C4-2B (cell line): ENCODE measurements around the gene ITGA8.
"Not testable (repeated sequence)": the region's sequence is repeated elsewhere in the genome, so short reads cannot be mapped to it uniquely, and the experiment has no call there.

Experiments used
- H3K27ac ChIP-seq: fragments of 450-650 bp; 2 replicates; pipeline ENCODE4 v1.5.1; 2017
- CTCF ChIP-seq: fragments of 450-650 bp; conservative IDR thresholded peaks from 2 replicates; pipeline ENCODE4 v1.5.1; 2017; ENCODE audit warnings: mild to moderate bottlenecking
- ZFX ChIP-seq: fragments of 450-650 bp; IDR thresholded peaks from 2 replicates; pipeline ENCODE4 v1.6.1; 2017

The ITGA8 gene

DNA sequence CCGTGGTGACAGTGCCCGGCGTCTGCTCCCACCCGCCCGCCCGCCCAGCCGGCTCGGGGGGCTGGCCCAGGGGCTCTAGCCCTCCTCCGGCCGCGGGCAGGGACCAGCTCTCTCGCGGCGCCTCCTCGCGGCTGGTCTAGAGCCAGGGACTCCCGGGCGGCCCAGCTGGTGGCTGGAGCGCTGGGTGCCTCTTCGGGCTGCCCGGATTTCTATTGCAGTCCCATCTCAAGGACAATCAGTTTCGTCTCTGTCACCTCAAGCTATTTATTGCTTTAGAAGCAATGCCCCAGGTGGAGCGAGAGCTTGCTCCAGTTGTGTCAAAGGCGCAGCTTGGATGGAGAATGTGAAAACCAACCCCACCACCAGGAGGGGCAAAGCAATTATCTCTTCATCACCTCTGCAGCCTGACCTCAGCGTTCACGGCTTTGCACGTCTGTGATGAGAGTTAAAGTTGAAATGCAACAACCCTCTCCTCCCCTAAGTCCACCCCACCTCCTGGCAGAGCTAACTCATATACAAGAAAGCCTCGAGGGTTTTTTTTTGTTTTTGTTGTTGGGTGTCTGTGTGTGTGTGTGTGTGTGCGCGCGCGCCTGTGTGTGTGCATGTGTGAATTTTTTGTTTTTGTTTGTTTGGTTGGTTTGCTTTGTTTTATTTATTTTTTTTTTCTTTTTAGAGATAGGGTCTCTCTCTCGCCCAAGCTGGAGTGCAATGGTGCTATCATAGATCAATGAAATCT is at the start of gene ITGA8:
ITGA8 (minus strand) TSS at position 24 of the 736 bp plus-strand sequence. CDS start 151 bp downstream, outside the sequence.
- H3K27ac ChIP-seq, result no peak within 1 kb of the TSS
- TF ChIP-seq ZFX (no peak), CTCF (peak; percentile 71)

DNA sequence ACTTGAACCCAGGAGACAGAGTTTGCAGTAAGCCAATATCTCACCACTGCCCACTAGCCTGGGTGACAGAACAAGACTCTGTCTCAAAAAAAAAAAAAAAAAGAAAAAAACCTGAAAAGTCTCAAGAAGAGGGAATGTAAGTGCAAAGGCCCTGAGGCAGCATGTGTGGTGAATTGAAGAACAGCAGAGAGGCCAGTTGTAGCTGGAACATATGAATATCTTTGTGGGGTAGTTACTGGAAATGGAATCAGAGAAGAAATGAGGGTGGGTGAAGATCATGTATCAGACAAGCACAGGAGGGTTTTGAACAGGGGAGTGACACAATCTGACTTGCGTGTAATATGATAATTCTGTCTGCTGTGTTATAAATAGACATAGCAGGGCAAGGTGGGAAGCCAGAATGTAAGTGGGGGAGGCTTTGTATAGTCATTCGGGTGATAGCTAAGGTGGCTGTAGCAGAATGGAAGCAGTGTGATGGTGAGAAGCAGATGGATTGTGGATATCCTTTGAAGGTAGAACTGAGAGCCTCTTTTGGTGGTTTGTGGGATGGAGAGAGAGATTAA is 45.3 kb upstream of the ITGA8 start:
- no peak overlapping the region for H3K27ac ChIP-seq
- TF ChIP-seq CTCF, result no peak
- TF ChIP-seq ZFX, result no peak

DNA sequence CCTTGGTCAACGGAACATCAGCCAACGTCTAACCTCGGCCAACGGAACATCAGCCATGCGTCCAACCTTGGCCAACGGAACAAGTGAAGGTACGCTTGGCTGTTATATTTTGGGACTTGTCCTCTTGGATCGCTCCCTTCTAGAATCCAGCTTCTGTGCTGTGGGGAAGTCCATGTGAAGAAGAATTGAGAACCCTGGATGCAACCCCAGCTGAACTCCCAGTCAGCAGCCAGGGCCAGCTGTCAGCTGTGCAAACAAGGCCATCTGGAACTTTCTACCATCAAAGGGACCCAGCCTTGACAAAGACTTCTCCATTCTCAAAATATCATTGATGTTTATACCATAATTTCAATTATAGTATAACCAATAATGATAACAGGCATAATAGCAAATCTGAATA is 43.3 kb upstream of the ITGA8 start:
- TF ChIP-seq CTCF, result no peak
- TF ChIP-seq ZFX, result no peak
- no peak overlapping the region for H3K27ac ChIP-seq

DNA sequence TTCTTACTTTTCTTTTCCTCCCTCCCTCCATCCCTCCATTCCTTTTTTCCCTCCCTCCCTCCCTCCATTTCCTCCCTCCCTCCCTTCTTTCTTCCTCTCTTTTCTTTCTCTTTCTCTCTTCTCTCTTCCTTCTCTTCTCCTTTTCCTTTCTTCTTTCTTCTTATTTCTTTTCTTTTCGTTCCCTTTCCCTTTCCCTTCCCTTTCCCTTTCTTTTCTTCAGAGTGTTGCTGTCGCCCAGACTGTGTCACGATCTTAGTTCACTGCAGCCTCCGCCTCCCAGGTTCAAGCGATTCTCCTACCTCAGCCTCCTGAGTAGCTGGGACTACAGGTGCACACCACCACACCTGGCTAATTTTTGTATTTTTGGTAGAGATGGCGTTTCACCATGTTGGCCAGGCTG is 42.5 kb upstream of the ITGA8 start:
- not testable (repeated sequence) for H3K27ac ChIP-seq

DNA sequence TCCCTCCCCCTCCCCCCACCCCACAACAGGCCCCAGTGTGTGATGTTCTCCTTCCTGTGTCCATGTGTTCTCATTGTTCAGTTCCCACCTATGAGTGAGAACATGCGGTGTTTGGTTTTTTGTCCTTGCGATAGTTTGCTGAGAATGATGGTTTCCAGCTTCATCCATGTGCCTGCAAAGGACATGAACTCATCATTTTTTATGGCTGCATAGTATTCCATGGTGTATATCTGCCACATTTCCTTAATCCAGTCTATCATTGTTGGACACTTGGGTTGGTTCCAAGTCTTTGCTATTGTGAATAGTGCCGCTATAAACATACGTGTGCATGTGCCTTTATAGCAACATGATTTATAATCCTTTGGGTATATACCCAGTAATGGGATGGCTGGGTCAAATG is 41.5 kb upstream of the ITGA8 start:
- H3K27ac ChIP-seq, result not testable (repeated sequence)

DNA sequence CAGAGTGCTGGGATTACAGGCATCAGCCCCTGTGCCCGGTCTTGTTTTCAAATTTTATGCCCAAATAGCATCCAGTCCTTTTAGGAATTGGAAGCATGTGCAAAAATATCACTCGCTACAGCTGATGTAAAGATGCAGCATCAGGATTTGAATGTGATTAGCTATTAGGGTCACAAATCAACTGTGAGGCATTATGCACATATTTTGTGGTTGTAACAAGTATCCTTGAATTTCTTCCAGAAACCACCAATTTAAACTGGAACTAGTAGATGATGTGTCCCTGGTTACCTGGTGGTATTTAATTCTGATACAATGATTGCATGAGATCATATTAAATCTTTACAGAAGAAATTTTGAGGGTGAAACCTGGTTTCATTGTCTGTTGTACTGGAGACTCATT is 41.0 kb upstream of the ITGA8 start:
- no peak overlapping the region for H3K27ac ChIP-seq
- TF ChIP-seq ZFX, result no peak
- TF ChIP-seq CTCF, result no peak

GRCh38 chr10:15759265-15759664 is 39.5 kb upstream of the ITGA8 start:
- TF ChIP-seq CTCF (no peak), ZFX (no peak)
- H3K27ac ChIP-seq, result no peak overlapping the region

- TF ChIP-seq ZFX (no peak), CTCF (no peak)
- H3K27ac ChIP-seq, result no peak overlapping the region
Observed at GRCh38 chr10:15758618-15759017, 38.9 kb upstream of the ITGA8 start.
